Transverse colon (tissue), 4 donors: ENCODE measurements around the gene PDE4B.

Experiments used
- POLR2A ChIP-seq: fragments of 450-650 bp; IDR thresholded peaks from one replicate; pipeline ENCODE4 v1.6.1; 2016; ENCODE audit warnings: antibody characterized with exemption, mild to moderate bottlenecking, moderate library complexity
- POLR2AphosphoS5 ChIP-seq, 3 donors: sonication (generic); formaldehyde crosslinking; IDR thresholded peaks; one replicate each; pipeline ENCODE4 v1.6.1; 2016; ENCODE audit warnings: antibody characterized with exemption in 3 of 3
- TF ChIP-seq, protein P1 (sequence below), 5 experiments: fragments of 200-600 bp in 3 of 5; fragments of 450-650 bp in 2 of 5; sonication (generic) in 3 of 5; IDR thresholded peaks; 1 replicate in 2 of 5; 2 replicates in 3 of 5; pipeline ENCODE4 v1.5.1; 2016 to 2017; ENCODE audit warnings: antibody characterized with exemption in 5 of 5, inconsistent platforms in 3 of 5, mild to moderate bottlenecking in 2 of 5, moderate library complexity in 1 of 5

DNA sequence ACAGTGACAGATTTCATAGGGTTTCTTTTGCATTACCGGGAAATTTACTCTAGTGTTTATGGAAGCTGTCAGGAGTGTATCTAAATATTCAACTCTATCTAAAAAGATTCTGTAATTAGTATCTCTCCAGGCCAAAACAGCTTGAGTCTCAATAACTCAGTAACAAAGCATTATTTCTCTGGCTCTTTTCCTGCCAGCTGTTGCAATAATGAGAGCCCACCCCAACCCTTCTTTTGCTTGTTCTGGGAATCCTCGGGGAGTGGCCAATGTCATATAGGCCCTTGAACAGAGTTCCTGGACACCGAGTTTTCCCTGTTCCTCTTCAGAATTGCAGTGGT lies 621.1 kb downstream of the PDE4B start:
- TF ChIP-seq, protein P1, sequence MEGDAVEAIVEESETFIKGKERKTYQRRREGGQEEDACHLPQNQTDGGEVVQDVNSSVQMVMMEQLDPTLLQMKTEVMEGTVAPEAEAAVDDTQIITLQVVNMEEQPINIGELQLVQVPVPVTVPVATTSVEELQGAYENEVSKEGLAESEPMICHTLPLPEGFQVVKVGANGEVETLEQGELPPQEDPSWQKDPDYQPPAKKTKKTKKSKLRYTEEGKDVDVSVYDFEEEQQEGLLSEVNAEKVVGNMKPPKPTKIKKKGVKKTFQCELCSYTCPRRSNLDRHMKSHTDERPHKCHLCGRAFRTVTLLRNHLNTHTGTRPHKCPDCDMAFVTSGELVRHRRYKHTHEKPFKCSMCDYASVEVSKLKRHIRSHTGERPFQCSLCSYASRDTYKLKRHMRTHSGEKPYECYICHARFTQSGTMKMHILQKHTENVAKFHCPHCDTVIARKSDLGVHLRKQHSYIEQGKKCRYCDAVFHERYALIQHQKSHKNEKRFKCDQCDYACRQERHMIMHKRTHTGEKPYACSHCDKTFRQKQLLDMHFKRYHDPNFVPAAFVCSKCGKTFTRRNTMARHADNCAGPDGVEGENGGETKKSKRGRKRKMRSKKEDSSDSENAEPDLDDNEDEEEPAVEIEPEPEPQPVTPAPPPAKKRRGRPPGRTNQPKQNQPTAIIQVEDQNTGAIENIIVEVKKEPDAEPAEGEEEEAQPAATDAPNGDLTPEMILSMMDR (IDR thresholded peaks at IDR 0.05) = no peak
- TF ChIP-seq POLR2A (no peak), POLR2AphosphoS5 (IDR thresholded peaks at IDR 0.05) (no peak)
